Esophagus muscularis mucosa (tissue), 3 donors: Measurements from ENCODE around the gene MT1B.

Experiments used
- POLR2A ChIP-seq: fragments of 450-650 bp; IDR thresholded peaks from one replicate; pipeline ENCODE4 v1.6.1; 2017; ENCODE audit warnings: antibody characterized with exemption, moderate library complexity, mild to moderate bottlenecking, low read depth
- POLR2AphosphoS5 ChIP-seq, 2 donors: sonication (generic); formaldehyde crosslinking; IDR thresholded peaks; one replicate each; pipeline ENCODE4 v1.6.1; 2017; ENCODE audit warnings: antibody characterized with exemption in 2 of 2
- TF ChIP-seq, protein P1 (sequence below), 3 experiments: fragments of 200-600 bp in 2 of 3; fragments of 450-650 bp in 1 of 3; sonication (generic) in 2 of 3; IDR thresholded peaks; one replicate each; pipeline ENCODE4 v1.5.1; 2017 to 2019; ENCODE audit warnings: antibody characterized with exemption in 3 of 3, mild to moderate bottlenecking in 2 of 3, moderate library complexity in 1 of 3

DNA sequence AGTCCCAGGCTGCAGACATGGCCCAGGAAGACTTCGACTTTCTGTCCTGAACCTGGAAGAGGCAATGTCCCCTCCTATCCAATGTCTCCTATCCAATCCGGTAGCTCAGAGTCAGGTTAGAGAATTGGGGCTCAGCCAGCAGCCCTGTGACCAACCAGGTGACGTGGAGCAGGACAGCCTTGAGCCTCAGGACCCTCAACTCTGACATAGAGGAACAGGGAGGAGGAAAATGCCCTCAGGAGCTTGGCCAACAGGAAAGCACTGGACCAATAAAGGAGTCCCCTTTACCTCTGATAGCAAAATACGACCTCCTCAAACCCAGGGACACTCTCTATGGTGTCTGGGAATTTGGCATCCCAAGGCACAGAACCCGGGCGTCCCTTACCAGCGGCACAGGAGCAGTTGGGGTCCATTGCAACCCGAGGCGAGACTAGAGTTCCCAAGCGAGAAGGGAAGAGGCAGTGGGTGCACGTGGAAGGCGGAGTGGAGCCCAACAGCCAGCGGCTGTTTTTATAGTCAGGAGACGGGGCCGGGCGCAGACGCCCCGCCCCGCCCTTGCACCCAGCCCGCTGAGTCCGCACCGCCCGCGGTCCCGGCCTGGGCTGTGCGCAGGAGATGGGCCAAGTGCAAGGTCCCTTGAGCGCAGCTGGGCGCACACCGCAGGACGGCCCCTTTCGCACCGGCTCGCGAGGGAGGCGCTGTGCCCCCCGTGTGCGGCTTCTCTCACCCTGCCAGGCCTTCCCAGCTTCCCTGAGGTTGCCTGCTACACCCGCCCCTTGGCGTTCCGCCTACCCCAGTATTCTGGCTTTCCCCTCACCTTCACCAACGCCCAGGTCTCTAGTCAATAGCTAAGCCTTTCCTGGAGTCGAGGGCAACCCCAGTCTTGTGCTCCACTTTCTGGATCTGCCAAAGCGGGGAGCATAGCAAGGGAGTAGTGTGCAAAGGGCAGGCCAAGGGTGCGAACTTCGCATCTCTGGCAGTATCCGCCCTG, 16.2 kb downstream of the MT1B start, which contains the start of gene MT1G:
- TF ChIP-seq, protein P1, sequence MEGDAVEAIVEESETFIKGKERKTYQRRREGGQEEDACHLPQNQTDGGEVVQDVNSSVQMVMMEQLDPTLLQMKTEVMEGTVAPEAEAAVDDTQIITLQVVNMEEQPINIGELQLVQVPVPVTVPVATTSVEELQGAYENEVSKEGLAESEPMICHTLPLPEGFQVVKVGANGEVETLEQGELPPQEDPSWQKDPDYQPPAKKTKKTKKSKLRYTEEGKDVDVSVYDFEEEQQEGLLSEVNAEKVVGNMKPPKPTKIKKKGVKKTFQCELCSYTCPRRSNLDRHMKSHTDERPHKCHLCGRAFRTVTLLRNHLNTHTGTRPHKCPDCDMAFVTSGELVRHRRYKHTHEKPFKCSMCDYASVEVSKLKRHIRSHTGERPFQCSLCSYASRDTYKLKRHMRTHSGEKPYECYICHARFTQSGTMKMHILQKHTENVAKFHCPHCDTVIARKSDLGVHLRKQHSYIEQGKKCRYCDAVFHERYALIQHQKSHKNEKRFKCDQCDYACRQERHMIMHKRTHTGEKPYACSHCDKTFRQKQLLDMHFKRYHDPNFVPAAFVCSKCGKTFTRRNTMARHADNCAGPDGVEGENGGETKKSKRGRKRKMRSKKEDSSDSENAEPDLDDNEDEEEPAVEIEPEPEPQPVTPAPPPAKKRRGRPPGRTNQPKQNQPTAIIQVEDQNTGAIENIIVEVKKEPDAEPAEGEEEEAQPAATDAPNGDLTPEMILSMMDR (IDR thresholded peaks at IDR 0.05) = no peak
- TF ChIP-seq POLR2A = no peak
- TF ChIP-seq POLR2AphosphoS5 (IDR thresholded peaks at IDR 0.05) = peak in 1 of 2 donors; percentile 64
